Uterus (tissue), 4 donors: Measurements from ENCODE around the gene FBXO48. TPM values are rescaled to one million over a fixed set of nuclear protein-coding genes. Genes with fewer than 3 reads are reported as not detected.

ENCODE experiments used
- DNase-seq, 2 donors: peaks; one replicate each; pipeline ENCODE4 v3.0.0-alpha.2; 2019 to 2020
- H3K27ac ChIP-seq, 2 donors: fragments of 200-600 bp; sonication (generic); 1 replicate in 1 of 2; 2 replicates in 1 of 2; pipeline ENCODE4 v1.5.1; 2016 to 2018
- H3K27me3 ChIP-seq, 2 donors: fragments of 200-600 bp; sonication (generic); one replicate each; pipeline ENCODE4 v1.5.1; 2018 to 2019; ENCODE audit warnings: control low read depth in 1 of 2
- H3K36me3 ChIP-seq, 2 donors: fragments of 200-600 bp; sonication (generic); one replicate each; pipeline ENCODE4 v1.5.1; 2019; ENCODE audit warnings: control low read depth in 1 of 2
- H3K4me1 ChIP-seq, 2 donors: fragments of 200-600 bp; sonication (generic); one replicate each; pipeline ENCODE4 v1.5.1; 2018 to 2019; ENCODE audit warnings: control low read depth in 1 of 2
- H3K4me3 ChIP-seq, 2 donors: fragments of 200-600 bp; sonication (generic); 1 replicate in 1 of 2; 2 replicates in 1 of 2; pipeline ENCODE4 v1.5.1; 2018 to 2019; ENCODE audit warnings: mild to moderate bottlenecking in 1 of 2
- H3K9me3 ChIP-seq, 2 donors: fragments of 200-600 bp; sonication (generic); one replicate each; pipeline ENCODE4 v1.5.1; 2019; ENCODE audit warnings: control low read depth in 1 of 2
- POLR2A ChIP-seq, 2 donors: fragments of 450-650 bp; IDR thresholded peaks; one replicate each; pipeline ENCODE4 v1.6.1; 2016; ENCODE audit warnings: antibody characterized with exemption in 2 of 2, mild to moderate bottlenecking in 1 of 2, moderate library complexity in 1 of 2
- intact Hi-C: fragments of 100-400 bp; cut with DNase I; formaldehyde crosslinking; loops from one replicate; pipeline ENCODE4 v1.15.1; 2023; ENCODE audit warnings: low total_unique reads
- total RNA-seq, 4 donors: library from RNA; depleted of rRNA in 3 of 4; stranded (reverse); fragments of >200 nt in 3 of 4; gene quantifications; one replicate each; pipeline versions ENCODE4 v1.1.0 to v1.2.4, GENCODE V29; 2014 to 2023
- TF ChIP-seq, protein P1 (sequence below), 4 experiments: fragments of 200-600 bp in 2 of 4; fragments of 450-650 bp in 2 of 4; sonication (generic) in 2 of 4; IDR thresholded peaks; one replicate each; pipeline ENCODE4 v1.5.1; 2016 to 2019; ENCODE audit warnings: antibody characterized with exemption in 4 of 4, mild to moderate bottlenecking in 2 of 4, moderate library complexity in 1 of 4
- donor health status: DM: yes; HTN: yes; CAD: no.

The FBXO48 gene
- total RNA-seq, 4 donors from 2014 or later, result 0.55 to 6.8 (median 1.5) TPM; not detected in 1

GRCh38 chr2:68482296-68482820 lies 15.3 kb upstream of the FBXO48 start:
- Histone ChIP-seq H3K4me3 (no peak overlapping the region), H3K27me3 (no peaks in the 10 kb centered on the region), H3K27ac (no peak overlapping the region), H3K4me1 (no peaks in the 10 kb centered on the region), H3K9me3 (no peaks in the 10 kb centered on the region), H3K36me3 (no peaks in the 10 kb centered on the region)
- no peak for DNase-seq
- no peak for TF ChIP-seq POLR2A (IDR thresholded peaks at IDR 0.05)
- TF ChIP-seq, protein P1, sequence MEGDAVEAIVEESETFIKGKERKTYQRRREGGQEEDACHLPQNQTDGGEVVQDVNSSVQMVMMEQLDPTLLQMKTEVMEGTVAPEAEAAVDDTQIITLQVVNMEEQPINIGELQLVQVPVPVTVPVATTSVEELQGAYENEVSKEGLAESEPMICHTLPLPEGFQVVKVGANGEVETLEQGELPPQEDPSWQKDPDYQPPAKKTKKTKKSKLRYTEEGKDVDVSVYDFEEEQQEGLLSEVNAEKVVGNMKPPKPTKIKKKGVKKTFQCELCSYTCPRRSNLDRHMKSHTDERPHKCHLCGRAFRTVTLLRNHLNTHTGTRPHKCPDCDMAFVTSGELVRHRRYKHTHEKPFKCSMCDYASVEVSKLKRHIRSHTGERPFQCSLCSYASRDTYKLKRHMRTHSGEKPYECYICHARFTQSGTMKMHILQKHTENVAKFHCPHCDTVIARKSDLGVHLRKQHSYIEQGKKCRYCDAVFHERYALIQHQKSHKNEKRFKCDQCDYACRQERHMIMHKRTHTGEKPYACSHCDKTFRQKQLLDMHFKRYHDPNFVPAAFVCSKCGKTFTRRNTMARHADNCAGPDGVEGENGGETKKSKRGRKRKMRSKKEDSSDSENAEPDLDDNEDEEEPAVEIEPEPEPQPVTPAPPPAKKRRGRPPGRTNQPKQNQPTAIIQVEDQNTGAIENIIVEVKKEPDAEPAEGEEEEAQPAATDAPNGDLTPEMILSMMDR (IDR thresholded peaks at IDR 0.05), result no peak
- intact Hi-C loops, result no loop called here

GRCh38 chr2:68478688-68479087 lies 11.6 kb upstream of the FBXO48 start:
- DNase-seq, result no peak
- Histone ChIP-seq H3K27ac (no peak overlapping the region), H3K9me3 (no peaks in the 10 kb centered on the region), H3K4me3 (no peak overlapping the region), H3K27me3 (no peaks in the 10 kb centered on the region), H3K36me3 (no peaks in the 10 kb centered on the region), H3K4me1 (no peaks in the 10 kb centered on the region)
- TF ChIP-seq POLR2A (IDR thresholded peaks at IDR 0.05), result no peak
- TF ChIP-seq, protein P1 (IDR thresholded peaks at IDR 0.05), result no peak
- intact Hi-C loops, result no loop called here

DNA sequence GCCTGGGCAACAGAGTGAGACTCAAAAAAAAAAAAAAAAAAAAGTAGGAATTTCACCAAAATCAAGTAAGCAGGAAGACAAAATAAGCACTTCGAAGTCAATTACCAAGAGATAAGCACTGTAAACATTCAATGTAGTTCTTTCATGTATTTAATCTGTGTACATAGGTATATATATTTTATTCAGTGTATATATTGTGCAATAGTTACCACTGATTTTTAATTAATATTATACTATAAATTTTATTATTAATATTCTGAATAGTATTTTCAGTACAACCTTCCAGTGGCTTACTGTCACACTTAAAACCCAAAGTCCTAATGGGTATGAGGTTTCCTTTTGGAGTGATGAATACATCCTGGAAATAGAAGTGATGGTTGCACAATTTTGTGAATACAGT lies 9.4 kb upstream of the FBXO48 start:
- TF ChIP-seq, protein P1 (IDR thresholded peaks at IDR 0.05), result no peak
- TF ChIP-seq POLR2A (IDR thresholded peaks at IDR 0.05), result no peak
- Histone ChIP-seq H3K27ac (no peak overlapping the region), H3K4me3 (no peak overlapping the region), H3K36me3 (no peaks in the 10 kb centered on the region), H3K27me3 (no peaks in the 10 kb centered on the region), H3K4me1 (no peaks in the 10 kb centered on the region), H3K9me3 (no peaks in the 10 kb centered on the region)
- DNase-seq, result no peak
- intact Hi-C loops, result no loop called here

DNA sequence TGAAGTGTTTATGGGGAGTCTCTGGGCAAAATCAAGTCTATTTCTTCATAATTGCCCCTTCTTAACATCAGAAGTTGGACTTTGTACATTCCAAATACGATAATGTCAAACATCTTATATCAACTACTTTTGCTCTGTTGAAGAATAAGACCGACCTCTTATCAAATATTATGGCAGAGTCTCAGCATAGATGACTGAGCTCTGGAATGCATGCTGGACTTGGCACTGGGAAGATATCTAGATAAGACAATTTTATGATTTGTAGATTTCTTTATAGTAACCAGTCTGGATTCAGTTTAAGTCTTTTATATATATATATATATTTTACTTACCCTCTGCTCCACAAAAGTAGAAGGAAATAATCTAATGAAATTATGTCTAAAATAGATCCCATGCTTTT lies 8.5 kb upstream of the FBXO48 start:
- H3K36me3 ChIP-seq, result no peaks in the 10 kb centered on the region
- H3K9me3 ChIP-seq, result no peaks in the 10 kb centered on the region
- no peaks in the 10 kb centered on the region for H3K27me3 ChIP-seq
- intact Hi-C loops, result no loop called here
- H3K27ac ChIP-seq, result no peak overlapping the region
- no peak overlapping the region for H3K4me3 ChIP-seq
- no peaks in the 10 kb centered on the region for H3K4me1 ChIP-seq
- DNase-seq, result no peak
- TF ChIP-seq POLR2A (IDR thresholded peaks at IDR 0.05), result no peak
- TF ChIP-seq, protein P1 (IDR thresholded peaks at IDR 0.05), result no peak

GRCh38 chr2:68475110-68475509 lies 8.0 kb upstream of the FBXO48 start:
- no peak overlapping the region for H3K4me3 ChIP-seq
- H3K9me3 ChIP-seq, result no peaks in the 10 kb centered on the region
- no peaks in the 10 kb centered on the region for H3K4me1 ChIP-seq
- TF ChIP-seq, protein P1 (IDR thresholded peaks at IDR 0.05), result no peak
- TF ChIP-seq POLR2A (IDR thresholded peaks at IDR 0.05), result no peak
- no peak overlapping the region for H3K27ac ChIP-seq
- no peak for DNase-seq
- intact Hi-C loops, result no loop called here
- H3K36me3 ChIP-seq, result no peaks in the 10 kb centered on the region
- H3K27me3 ChIP-seq, result no peaks in the 10 kb centered on the region
